Measurements from ENCODE around the gene TFR2.

The TFR2 gene

DNA sequence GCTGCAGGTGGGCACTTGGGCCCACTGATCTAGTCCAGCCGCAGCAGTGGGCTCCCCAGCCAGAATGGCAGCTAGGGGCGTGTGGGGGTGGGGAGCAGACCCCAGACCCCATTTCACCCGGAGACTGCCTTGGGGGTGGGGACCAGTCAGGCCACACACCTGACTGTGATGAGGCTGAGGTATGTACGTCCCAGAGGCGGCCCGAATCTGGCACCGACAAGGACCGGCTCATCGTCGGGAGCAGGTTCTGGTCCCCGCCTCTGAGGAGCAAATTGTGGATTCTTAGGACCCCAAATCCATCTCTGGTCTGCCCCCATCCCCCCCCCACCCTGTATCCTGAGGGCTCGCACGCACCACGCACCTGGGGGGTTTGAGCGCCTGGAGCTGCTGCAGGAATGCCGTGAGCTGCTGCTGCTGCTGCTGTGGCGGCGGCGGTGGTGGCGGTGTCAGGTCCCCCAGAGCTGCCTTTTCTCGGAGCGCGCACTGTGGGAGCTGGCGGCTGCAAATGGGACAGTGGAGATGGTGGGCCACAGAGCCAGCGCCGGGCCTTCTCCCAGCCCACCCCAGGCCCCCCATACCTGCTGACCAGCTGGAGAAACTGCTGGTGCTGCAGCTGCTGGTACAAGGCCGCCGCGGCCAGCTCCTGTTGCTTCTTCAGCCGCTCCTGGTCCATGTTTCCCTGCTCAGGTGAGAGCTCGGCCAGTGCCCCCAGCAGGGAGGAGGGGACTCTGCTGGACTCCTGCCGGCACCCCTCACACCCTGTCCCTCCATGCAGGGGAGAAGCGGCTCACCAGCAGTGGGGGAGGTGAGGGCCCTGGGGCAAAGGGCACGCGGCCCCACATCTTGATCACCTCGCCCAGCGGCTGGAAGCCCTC lies 42.5 kb upstream of the TFR2 start:
- FAIRE-seq (no peak), DNase-seq (ENCODE audit: insufficient read length) (peak; percentile 6)
- TF ChIP-seq POLR2A (IDR thresholded peaks at IDR 0.05; ENCODE audit: low read depth, low read length) (no peak), TAF1 (IDR thresholded peaks at IDR 0.05; ENCODE audit: borderline replicate concordance, low read depth, low read length) (no peak), POLR2AphosphoS5 (IDR thresholded peaks at IDR 0.05; ENCODE audit: low read depth, low read length) (no peak)

DNA sequence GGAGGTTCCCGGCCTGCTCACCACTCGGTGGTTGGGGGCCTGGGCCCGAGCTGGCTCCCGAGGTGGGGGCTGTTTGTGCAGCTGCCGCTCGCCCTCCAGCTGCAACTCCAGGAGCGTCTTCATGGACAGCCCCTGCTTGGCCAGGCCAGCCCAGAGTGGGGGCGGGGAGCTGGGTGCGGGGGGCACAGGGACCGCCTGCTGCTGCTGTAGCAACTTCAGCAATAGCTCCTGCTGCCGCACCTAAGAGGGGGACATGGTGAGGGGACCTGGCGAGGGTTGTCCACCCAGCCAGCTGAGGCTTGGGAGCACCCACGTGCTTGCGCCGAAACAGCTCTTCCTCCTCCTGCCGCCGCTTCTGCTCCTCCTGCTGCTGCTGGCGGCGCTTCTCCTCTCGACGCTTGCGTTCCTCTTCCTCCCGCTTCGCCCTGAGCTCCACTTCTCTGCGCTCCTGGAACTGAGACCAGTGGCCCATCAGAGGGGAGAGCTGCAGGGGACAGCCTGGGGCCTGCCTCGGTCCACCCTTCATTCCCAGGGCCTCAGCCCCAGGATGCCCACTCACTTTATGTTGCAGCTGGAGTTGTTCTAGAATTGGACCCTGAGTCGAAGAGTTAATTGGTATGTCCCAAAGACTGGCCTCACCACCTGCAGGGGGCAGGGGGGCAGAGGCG lies 41.8 kb upstream of the TFR2 start:
- TF ChIP-seq POLR2A (IDR thresholded peaks at IDR 0.05; ENCODE audit: low read depth, low read length) (no peak), TAF1 (IDR thresholded peaks at IDR 0.05; ENCODE audit: borderline replicate concordance, low read depth, low read length) (no peak), POLR2AphosphoS5 (IDR thresholded peaks at IDR 0.05; ENCODE audit: low read depth, low read length) (no peak)
- FAIRE-seq (no peak), DNase-seq (ENCODE audit: insufficient read length) (peak; percentile 19)

DNA sequence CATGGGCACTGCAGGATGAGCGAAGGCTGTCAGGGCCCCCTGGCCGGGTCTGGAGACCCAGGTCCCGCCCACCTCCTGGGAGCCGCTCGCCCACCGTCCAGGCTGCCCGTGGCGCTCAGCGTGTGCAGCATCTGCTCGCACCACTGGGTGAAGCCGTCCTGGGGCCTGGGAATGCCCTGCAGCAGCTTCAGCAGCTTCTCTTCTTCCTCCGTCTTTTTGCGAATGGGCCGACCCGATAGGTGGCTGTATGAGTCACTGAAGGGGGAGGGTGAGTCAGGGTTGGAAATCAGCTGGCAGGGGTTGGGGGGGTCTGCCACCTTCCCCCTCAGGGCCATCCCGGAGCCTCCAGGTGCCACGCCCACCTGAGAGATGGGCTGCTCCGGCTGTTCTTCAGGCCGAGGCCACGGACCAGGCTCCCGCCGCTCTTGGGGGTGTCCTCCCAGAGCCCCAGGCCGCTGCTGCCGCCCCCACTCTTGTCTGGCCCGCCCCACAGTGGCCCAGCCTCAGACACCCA lies 40.9 kb upstream of the TFR2 start:
- no peak for TF ChIP-seq POLR2A (IDR thresholded peaks at IDR 0.05; ENCODE audit: low read depth, low read length)
- TF ChIP-seq POLR2AphosphoS5 (IDR thresholded peaks at IDR 0.05; ENCODE audit: low read depth, low read length): no peak
- no peak for TF ChIP-seq TAF1 (IDR thresholded peaks at IDR 0.05; ENCODE audit: borderline replicate concordance, low read depth, low read length)
- DNase-seq (ENCODE audit: insufficient read length): peak; percentile 19
- FAIRE-seq: no peak

DNA sequence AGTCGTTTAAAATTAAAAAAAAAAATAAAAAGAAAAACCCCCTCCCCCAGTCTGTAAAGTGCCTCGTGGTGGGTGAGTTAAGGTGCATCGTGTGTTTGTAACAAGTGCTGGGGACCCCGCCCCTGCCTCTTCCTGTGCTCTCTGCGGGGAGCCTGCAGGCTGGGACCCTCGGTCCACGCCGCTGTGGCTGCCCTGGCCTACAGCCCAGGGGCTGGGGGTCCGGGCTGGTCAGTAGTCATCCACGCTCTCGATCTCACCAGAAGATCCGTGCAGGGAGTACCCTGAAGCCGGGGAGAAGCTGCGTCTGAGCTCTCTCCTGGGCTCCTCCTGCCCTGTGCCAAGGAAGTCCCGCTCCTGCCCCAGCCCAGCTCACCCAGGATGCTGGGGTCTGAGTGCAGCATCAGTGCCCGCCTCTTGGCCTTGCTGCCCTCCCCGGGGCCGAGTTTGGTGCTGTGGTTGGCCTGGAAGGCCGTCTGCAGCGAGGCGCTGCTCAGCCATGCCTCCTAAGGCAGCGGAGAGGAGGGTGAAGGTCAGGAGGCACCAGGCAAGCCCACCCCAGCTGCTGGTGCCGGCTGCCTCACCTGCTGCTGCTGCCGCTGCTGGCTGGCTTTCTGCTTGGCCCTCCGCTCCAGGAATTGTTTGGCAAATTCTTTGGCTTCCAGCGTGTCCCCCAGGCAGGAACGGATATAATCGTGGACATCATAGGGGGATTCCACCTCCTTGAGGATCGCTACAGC lies 40.3 kb upstream of the TFR2 start:
- FAIRE-seq: no peak
- DNase-seq (ENCODE audit: insufficient read length): peak; percentile 21
- no peak for TF ChIP-seq POLR2AphosphoS5 (IDR thresholded peaks at IDR 0.05; ENCODE audit: low read depth, low read length)
- no peak for TF ChIP-seq POLR2A (IDR thresholded peaks at IDR 0.05; ENCODE audit: low read depth, low read length)
- TF ChIP-seq TAF1 (IDR thresholded peaks at IDR 0.05; ENCODE audit: borderline replicate concordance, low read depth, low read length): no peak

DNA sequence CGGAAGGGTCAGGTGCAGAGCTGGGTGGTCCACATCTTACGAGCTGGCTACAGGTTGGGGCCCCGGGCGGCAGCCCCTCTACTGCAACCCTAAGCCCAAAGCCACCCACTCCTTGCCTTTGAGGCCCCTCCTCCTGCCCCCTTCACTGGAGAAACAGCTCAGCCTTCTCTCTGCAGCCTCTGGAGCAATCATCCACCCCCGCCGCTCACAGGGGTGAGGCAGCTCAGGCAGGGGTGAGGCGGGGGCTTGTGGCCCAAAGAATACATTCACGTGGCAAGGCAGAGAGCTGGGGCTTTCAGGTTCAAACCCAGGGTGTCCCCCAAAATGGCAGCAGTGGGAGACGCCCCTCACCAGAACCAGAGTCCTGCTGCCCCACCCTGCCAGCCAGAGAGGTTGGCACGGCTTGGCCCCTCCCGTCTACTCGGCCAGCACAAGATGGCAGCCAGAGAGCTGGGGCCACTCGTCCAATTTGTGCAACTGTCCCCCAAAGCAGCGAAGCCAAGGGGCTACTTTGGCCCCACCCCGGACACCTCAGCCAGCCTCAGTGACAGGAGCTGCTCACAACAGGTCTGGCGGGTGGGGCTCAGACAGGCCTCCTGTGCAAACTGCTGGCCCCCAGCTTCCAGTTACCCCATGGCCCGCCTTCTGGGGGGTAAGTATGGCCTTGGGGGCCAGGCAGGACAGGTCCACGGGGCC lies 39.4 kb upstream of the TFR2 start:
- DNase-seq (ENCODE audit: insufficient read length): peak; percentile 25
- FAIRE-seq: no peak
- TF ChIP-seq TAF1 (IDR thresholded peaks at IDR 0.05; ENCODE audit: borderline replicate concordance, low read depth, low read length): no peak
- TF ChIP-seq POLR2A (IDR thresholded peaks at IDR 0.05; ENCODE audit: low read depth, low read length): no peak
- TF ChIP-seq POLR2AphosphoS5 (IDR thresholded peaks at IDR 0.05; ENCODE audit: low read depth, low read length): no peak

DNA sequence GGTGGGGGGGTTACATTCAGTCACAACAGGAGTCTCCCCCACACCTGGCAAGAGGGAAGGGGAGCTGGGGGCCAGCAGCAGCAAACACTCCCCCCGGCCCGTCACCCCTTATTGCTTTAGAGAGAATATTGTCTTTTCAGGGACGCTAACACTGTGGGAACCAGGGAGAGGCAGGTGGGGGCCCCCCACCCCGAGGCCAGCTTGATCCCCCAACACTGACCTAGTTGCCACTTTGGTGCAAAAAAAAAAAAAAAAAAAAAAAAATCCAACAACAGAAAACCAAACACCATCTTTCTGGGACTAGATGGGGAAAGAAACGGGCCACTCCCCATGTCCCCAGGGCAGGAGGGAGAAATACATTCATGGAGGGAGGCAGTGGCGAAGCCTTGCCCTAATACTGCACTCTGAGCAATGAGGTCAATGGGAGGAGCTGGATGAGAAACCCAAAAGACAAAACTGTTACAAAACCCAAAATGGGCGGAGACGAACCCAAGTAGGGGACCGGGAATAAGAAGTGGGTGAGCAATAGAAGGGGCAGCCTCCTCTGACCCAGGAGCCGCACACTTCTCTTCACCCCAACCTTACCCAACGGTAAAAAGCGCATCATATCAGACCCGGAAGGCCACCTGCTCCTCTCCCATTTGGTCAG lies 38.7 kb upstream of the TFR2 start:
- FAIRE-seq: no peak
- TF ChIP-seq POLR2AphosphoS5 (IDR thresholded peaks at IDR 0.05; ENCODE audit: low read depth, low read length): no peak
- no peak for TF ChIP-seq TAF1 (IDR thresholded peaks at IDR 0.05; ENCODE audit: borderline replicate concordance, low read depth, low read length)
- TF ChIP-seq POLR2A (IDR thresholded peaks at IDR 0.05; ENCODE audit: low read depth, low read length): no peak
- peak; percentile 19 for DNase-seq (ENCODE audit: insufficient read length)

DNA sequence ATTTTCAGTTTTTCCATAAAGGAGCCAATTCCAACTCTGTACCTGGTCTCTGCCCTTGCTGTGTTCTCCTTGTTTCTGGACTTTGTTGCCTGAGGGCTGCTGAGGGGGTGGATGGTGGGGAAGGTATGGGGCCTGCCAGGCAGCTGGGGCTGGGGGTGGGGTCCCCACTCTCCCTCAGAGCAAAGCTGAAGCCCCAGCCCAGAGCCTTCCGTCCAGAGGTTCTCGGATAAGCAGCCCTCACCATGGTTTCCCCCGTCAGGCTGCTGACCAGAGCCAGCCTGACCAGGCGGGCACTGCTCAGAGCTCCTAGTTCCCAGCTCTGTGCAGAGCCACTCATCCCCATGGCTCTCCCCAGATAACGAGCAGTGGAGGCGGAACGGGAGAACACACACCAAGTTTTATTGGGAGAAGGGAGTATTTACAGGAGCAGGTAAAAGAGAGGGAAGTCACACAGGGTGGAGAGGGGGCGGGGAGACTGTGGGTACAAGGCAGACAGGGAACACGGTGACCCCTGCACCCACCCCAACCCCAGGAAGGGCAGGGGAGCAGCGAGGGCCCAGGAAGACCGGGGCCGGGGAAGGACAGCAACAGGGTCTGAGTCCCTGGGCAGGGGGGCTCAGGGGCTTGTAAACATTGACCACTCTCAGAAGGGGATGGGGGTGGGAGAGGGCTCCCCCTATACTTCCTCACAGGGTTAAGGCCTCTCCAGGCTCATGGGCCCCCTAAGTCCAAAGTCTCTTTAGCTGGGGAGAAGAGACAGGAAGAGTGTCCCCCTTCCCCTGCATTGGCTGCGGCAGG lies 38.0 kb upstream of the TFR2 start:
- TF ChIP-seq POLR2AphosphoS5 (IDR thresholded peaks at IDR 0.05; ENCODE audit: low read depth, low read length): 0 out of 2 replicates have a peak, but pooled peaks have one; percentile 7
- no peak; the same call in 1 of the 2 replicates for TF ChIP-seq POLR2A (IDR thresholded peaks at IDR 0.05; ENCODE audit: low read depth, low read length)
- no peak for TF ChIP-seq TAF1 (IDR thresholded peaks at IDR 0.05; ENCODE audit: borderline replicate concordance, low read depth, low read length)
- peak; percentile 27 for DNase-seq (ENCODE audit: insufficient read length)
- no peak for FAIRE-seq

DNA sequence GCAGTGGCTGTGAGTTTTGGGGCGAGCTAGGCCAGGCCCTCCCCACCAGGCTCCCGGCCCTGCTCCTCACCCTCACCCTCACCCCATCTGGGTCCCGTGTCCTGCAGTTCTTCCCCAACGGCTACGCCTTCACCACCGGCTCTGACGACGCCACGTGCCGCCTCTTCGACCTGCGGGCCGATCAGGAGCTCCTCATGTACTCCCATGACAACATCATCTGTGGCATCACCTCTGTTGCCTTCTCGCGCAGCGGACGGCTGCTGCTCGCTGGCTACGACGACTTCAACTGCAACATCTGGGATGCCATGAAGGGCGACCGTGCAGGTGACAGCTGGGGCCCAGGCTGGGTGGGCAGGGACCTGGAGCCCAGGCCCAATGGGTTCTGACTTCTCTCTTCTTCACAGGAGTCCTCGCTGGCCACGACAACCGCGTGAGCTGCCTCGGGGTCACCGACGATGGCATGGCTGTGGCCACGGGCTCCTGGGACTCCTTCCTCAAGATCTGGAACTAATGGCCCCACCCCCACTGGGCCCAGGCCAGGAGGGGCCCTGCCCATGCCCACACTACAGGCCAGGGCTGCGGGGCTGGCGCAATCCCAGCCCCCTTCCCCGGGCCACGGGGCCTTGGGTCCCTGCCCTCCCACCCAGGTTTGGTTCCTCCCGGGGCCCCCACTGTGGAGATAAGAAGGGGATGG lies 37.1 kb upstream of the TFR2 start:
- TF ChIP-seq TAF1 (IDR thresholded peaks at IDR 0.05; ENCODE audit: borderline replicate concordance, low read depth, low read length) (no peak), POLR2A (IDR thresholded peaks at IDR 0.05; ENCODE audit: low read depth, low read length) (0 out of 2 replicates have a peak, but pooled peaks have one; percentile 23)
- no peak for FAIRE-seq
- peak; percentile 23 for DNase-seq (ENCODE audit: insufficient read length)
